ENCODE results near the gene SLCO4C1. TPM values are rescaled to one million over a fixed set of nuclear protein-coding genes. Genes with fewer than 3 reads are reported as not detected.

SLCO4C1 gene
- total and polyA plus RNA-seq, 12 donors = 0.01 to 0.49 (median 0.11) TPM; not detected in 2

GRCh38 chr5:102283102-102283797, 12.8 kb downstream of the SLCO4C1 start:
- 65 to 68% methylated on average over 2 of the region's 2 CpGs for WGBS, 2 donors
- intact Hi-C loops (cut with DNase I) = no loop called here
- ATAC-seq = no peak

GRCh38 chr5:102279711-102280110, 16.4 kb downstream of the SLCO4C1 start:
- H3K4me3 ChIP-seq = no peak overlapping the region
- no peaks in the 10 kb centered on the region for H3K36me3 ChIP-seq
- no peak for DNase-seq
- intact Hi-C loops (cut with DNase I) = no loop called here
- H3K27me3 ChIP-seq = no peaks in the 10 kb centered on the region
- 68 to 80% methylated on average over 1 of the region's 1 CpG for WGBS, 2 donors
- H3K27ac ChIP-seq = no peak overlapping the region
- H3K9me3 ChIP-seq = no peaks in the 10 kb centered on the region
- TF ChIP-seq CTCF (IDR thresholded peaks at IDR 0.05) = no peak
- no peak for ATAC-seq
- H3K4me1 ChIP-seq = peaks cover 0 to 31% (median 0%) of the 10 kb centered on the region in 9 donors

More at GRCh38 chr5:102283102-102283797, 12.8 kb downstream of the SLCO4C1 start:
- H3K9me3 ChIP-seq = no peaks in the 10 kb centered on the region
- H3K27ac ChIP-seq = no peak overlapping the region
- no peak for TF ChIP-seq CTCF (IDR thresholded peaks at IDR 0.05)
- H3K36me3 ChIP-seq = no peaks in the 10 kb centered on the region
- no peak overlapping the region for H3K4me3 ChIP-seq
- peaks cover 0 to 33% (median 0%) of the 10 kb centered on the region in 9 donors for H3K4me1 ChIP-seq
- DNase-seq = no peak
- H3K27me3 ChIP-seq = no peaks in the 10 kb centered on the region

GRCh38 chr5:102278231-102278630, 17.9 kb downstream of the SLCO4C1 start:
- intact Hi-C loops (cut with DNase I) = no loop called here
- DNase-seq (no peak), ATAC-seq (no peak)
- H3K9me3 ChIP-seq = no peaks in the 10 kb centered on the region
- H3K27me3 ChIP-seq = no peaks in the 10 kb centered on the region
- 84 to 85% methylated on average over 2 of the region's 2 CpGs for WGBS, 2 donors
- TF ChIP-seq CTCF (IDR thresholded peaks at IDR 0.05) = no peak
- no peak overlapping the region for H3K4me3 ChIP-seq
- H3K36me3 ChIP-seq = no peaks in the 10 kb centered on the region
- H3K4me1 ChIP-seq = peaks cover 0 to 19% (median 0%) of the 10 kb centered on the region in 9 donors
- no peak overlapping the region for H3K27ac ChIP-seq

GRCh38 chr5:102277144-102277543, 18.9 kb downstream of the SLCO4C1 start:
- Histone ChIP-seq H3K27me3 (no peaks in the 10 kb centered on the region), H3K4me3 (no peak overlapping the region), H3K27ac (no peak overlapping the region), H3K36me3 (no peaks in the 10 kb centered on the region), H3K4me1 (peaks cover 0 to 12% (median 0%) of the 10 kb centered on the region in 9 donors), H3K9me3 (no peaks in the 10 kb centered on the region)
- ATAC-seq = no peak
- 90 to 95% methylated on average over 2 of the region's 2 CpGs for WGBS, 2 donors
- no peak for TF ChIP-seq CTCF (IDR thresholded peaks at IDR 0.05)
- no peak for DNase-seq
- intact Hi-C loops (cut with DNase I) = no loop called here
